Measurements from ENCODE around the gene SLN. TPM values are rescaled to one million over a fixed set of nuclear protein-coding genes. Genes with fewer than 3 reads are reported as not detected.

Gene SLN
- total RNA-seq, 1 experiment from 2014 or later: 0.40 TPM

GRCh38 chr11:107721207-107721606 is 9.4 kb upstream of the SLN start:
- no peaks in the 10 kb centered on the region for H3K79me2 ChIP-seq (ENCODE audit: low read length)
- ChIA-PET POLR2A (ENCODE audit: unreplicated experiment) (interaction anchor here (0.6 kb wide), 1 partner anchor 44 kb away, joined by 6 read pairs; no protein-coding TSS in a partner anchor), CTCF (no interaction called here)

GRCh38 chr11:107720303-107720774 is 8.5 kb upstream of the SLN start:
- POLR2A ChIA-PET (ENCODE audit: unreplicated experiment): no interaction called here
- Histone ChIP-seq H3K4me3 (ENCODE audit: low read length) (no peak overlapping the region), H3K9me3 (ENCODE audit: low read length) (no peaks in the 10 kb centered on the region), H3K27me3 (ENCODE audit: low read length) (peaks cover 60% of the 10 kb centered on the region), H3K9ac (ENCODE audit: low read length) (no peak overlapping the region), H3K4me1 (ENCODE audit: insufficient read depth, low read length) (no peaks in the 10 kb centered on the region), H3K79me2 (ENCODE audit: low read length) (no peaks in the 10 kb centered on the region), H3K27ac (ENCODE audit: low read length) (no peak overlapping the region), H3K4me2 (ENCODE audit: low read length) (no peak overlapping the region), H3K9me2 (replicated peaks; ENCODE audit: low read length) (no peaks in the 10 kb centered on the region), H2AFZ (ENCODE audit: low read length) (no peak overlapping the region), H3K36me3 (ENCODE audit: low read depth, low read length) (no peaks in the 10 kb centered on the region), H3F3A (ENCODE audit: low read length, unreplicated experiment) (no peaks in the 10 kb centered on the region), H4K20me1 (ENCODE audit: low read length) (no peaks in the 10 kb centered on the region)
- no TSS peak for BruUV-seq (replicated peaks)
- ATAC-seq (peak; percentile 18), DNase-seq (no peak)
- CTCF ChIA-PET: no interaction called here
- intact Hi-C loops (cut with micrococcal nuclease): no loop called here
- no peak for TF ChIP-seq EZH2phosphoT487 (IDR thresholded peaks at IDR 0.05; ENCODE audit: borderline replicate concordance, low read length)
- TF ChIP-seq EZH2 (IDR thresholded peaks at IDR 0.05; ENCODE audit: low read length, unreplicated experiment): no peak
- TF ChIP-seq CTCF (conservative IDR thresholded peaks at IDR 0.05; ENCODE audit: low read depth, low read length): no peak

More at GRCh38 chr11:107721207-107721606, 9.4 kb upstream of the SLN start:
- Histone ChIP-seq H3K4me1 (ENCODE audit: insufficient read depth, low read length) (no peaks in the 10 kb centered on the region), H3K4me2 (ENCODE audit: low read length) (no peak overlapping the region), H3K9me3 (ENCODE audit: low read length) (no peaks in the 10 kb centered on the region), H3K9me2 (replicated peaks; ENCODE audit: low read length) (no peaks in the 10 kb centered on the region), H3K27me3 (ENCODE audit: low read length) (peaks cover 63% of the 10 kb centered on the region), H4K20me1 (ENCODE audit: low read length) (no peaks in the 10 kb centered on the region), H3K27ac (ENCODE audit: low read length) (no peak overlapping the region), H3K9ac (ENCODE audit: low read length) (no peak overlapping the region), H2AFZ (ENCODE audit: low read length) (no peak overlapping the region), H3F3A (ENCODE audit: low read length, unreplicated experiment) (no peaks in the 10 kb centered on the region), H3K36me3 (ENCODE audit: low read depth, low read length) (no peaks in the 10 kb centered on the region), H3K4me3 (ENCODE audit: low read length) (no peak overlapping the region)
- no TSS peak for BruUV-seq (replicated peaks)
- no peak for DNase-seq
- no peak for ATAC-seq
- TF ChIP-seq EZH2phosphoT487 (IDR thresholded peaks at IDR 0.05; ENCODE audit: borderline replicate concordance, low read length) (no peak), EZH2 (IDR thresholded peaks at IDR 0.05; ENCODE audit: low read length, unreplicated experiment) (no peak), CTCF (conservative IDR thresholded peaks at IDR 0.05; ENCODE audit: low read depth, low read length) (no peak)
- intact Hi-C loops (cut with micrococcal nuclease): no loop called here

- Histone ChIP-seq H3K79me2 (ENCODE audit: low read length) (no peaks in the 10 kb centered on the region), H3K27ac (ENCODE audit: low read length) (no peak overlapping the region), H3K36me3 (ENCODE audit: low read depth, low read length) (no peaks in the 10 kb centered on the region), H3K9me3 (ENCODE audit: low read length) (no peaks in the 10 kb centered on the region), H3K4me3 (ENCODE audit: low read length) (no peak overlapping the region), H3K4me2 (ENCODE audit: low read length) (no peak overlapping the region), H2AFZ (ENCODE audit: low read length) (no peak overlapping the region), H4K20me1 (ENCODE audit: low read length) (no peaks in the 10 kb centered on the region), H3K9ac (ENCODE audit: low read length) (no peak overlapping the region), H3K27me3 (ENCODE audit: low read length) (peaks cover 60% of the 10 kb centered on the region), H3F3A (ENCODE audit: low read length, unreplicated experiment) (no peaks in the 10 kb centered on the region), H3K4me1 (ENCODE audit: insufficient read depth, low read length) (no peaks in the 10 kb centered on the region), H3K9me2 (replicated peaks; ENCODE audit: low read length) (no peaks in the 10 kb centered on the region)
- intact Hi-C loops (cut with micrococcal nuclease): no loop called here
- POLR2A ChIA-PET (ENCODE audit: unreplicated experiment): no interaction called here
- TF ChIP-seq EZH2phosphoT487 (IDR thresholded peaks at IDR 0.05; ENCODE audit: borderline replicate concordance, low read length) (no peak), EZH2 (IDR thresholded peaks at IDR 0.05; ENCODE audit: low read length, unreplicated experiment) (no peak), CTCF (conservative IDR thresholded peaks at IDR 0.05; ENCODE audit: low read depth, low read length) (no peak)
- DNase-seq (peak; percentile 25), ATAC-seq (peak; percentile 50)
- CTCF ChIA-PET: no interaction called here
- no TSS peak for BruUV-seq (replicated peaks)
Observed at GRCh38 chr11:107719557-107720302, 7.9 kb upstream of the SLN start.
